HG03039 (cell line): ENCODE results near the gene EML6.

Source experiments
- ATAC-seq: cut with Tn5 transposase; IDR thresholded peaks from one replicate; pipeline ENCODE4 v1.9.1; 2021; ENCODE audit warnings: mild to moderate bottlenecking, moderate library complexity; ENCODE audit not compliant: unreplicated experiment

The EML6 gene

GRCh38 chr2:55013936-55014335, 290.5 kb downstream of the EML6 start:
- ATAC-seq = no peak

- ATAC-seq = no peak
Measured at GRCh38 chr2:55014962-55015939, 291.8 kb downstream of the EML6 start.

- ATAC-seq = no peak
Measured at GRCh38 chr2:55017428-55017827, 294.0 kb downstream of the EML6 start.

GRCh38 chr2:55017880-55018279, 294.4 kb downstream of the EML6 start:
- no peak for ATAC-seq

- ATAC-seq = no peak
Measured at GRCh38 chr2:55018619-55019018, 295.2 kb downstream of the EML6 start.

GRCh38 chr2:55019526-55020258, 296.2 kb downstream of the EML6 start:
- ATAC-seq = no peak
